Spleen (tissue), 7 donors: ENCODE data around the gene F13A1.

Source experiments
- CTCF ChIP-seq, 11 experiments: fragments of 200-600 bp in 7 of 11; fragments of 450-650 bp in 4 of 11; sonication (generic) in 4 of 11; IDR thresholded peaks in 8 of 11; conservative IDR thresholded peaks in 3 of 11; 1 replicate in 7 of 11; 2 replicates in 4 of 11; pipeline versions ENCODE4 v1.4.0 to v1.8.0; 2016 to 2021; ENCODE audit warnings: antibody characterized with exemption in 11 of 11, inconsistent platforms in 4 of 11, mild to moderate bottlenecking in 1 of 11
- POLR2AphosphoS5 ChIP-seq, 3 donors: sonication (generic); formaldehyde crosslinking; IDR thresholded peaks; one replicate each; pipeline ENCODE4 v1.5.1; 2017; ENCODE audit warnings: antibody characterized with exemption in 3 of 3
- donor health status: DM: no; HTN: no; CAD: no; lungs with moderate emphysema.
- donor health status: DM: no; HTN: no; CAD: no.
- donor health status: DM: no; HTN: no; CAD: no.

- TF ChIP-seq CTCF (IDR thresholded peaks at IDR 0.05 in 8 of 11, conservative IDR thresholded peaks at IDR 0.05 in 3 of 11) (no peak), POLR2AphosphoS5 (IDR thresholded peaks at IDR 0.05) (no peak)
Measured at GRCh38 chr6:6164367-6164766, 156.1 kb downstream of the F13A1 start.
